ENCODE results near the gene HPS4.
"Not testable (repeated sequence)": the region's sequence is repeated elsewhere in the genome, so short reads cannot be mapped to it uniquely, and the experiment has no call there.

HPS4 gene

GRCh38 chr22:26483439-26484359 is at the start of gene HPS4, which contains the start of gene SRRD:
HPS4 (minus strand) TSS chr22:26483783; CDS start chr22:26481762, 2,021 bp downstream.
SRRD (plus strand) TSS chr22:26483877; CDS start chr22:26483891, 14 bp downstream.
- peak; percentile 79 for DNase-seq

- no peak for DNase-seq
These were observed 45.8 kb upstream of the HPS4 start for GRCh38 chr22:26529345-26529744.

- DNase-seq: not testable (repeated sequence)
These were observed 44.9 kb upstream of the HPS4 start for GRCh38 chr22:26528518-26528917.

- DNase-seq: no peak
These were observed 44.2 kb upstream of the HPS4 start for GRCh38 chr22:26527574-26528465.

GRCh38 chr22:26527167-26527566 is 43.6 kb upstream of the HPS4 start:
- DNase-seq: no peak

- no peak for DNase-seq
These were observed 42.5 kb upstream of the HPS4 start for GRCh38 chr22:26525946-26526564.

- no peak for DNase-seq
These were observed 41.3 kb upstream of the HPS4 start for GRCh38 chr22:26524870-26525269.

- DNase-seq: no peak
These were observed 39.0 kb upstream of the HPS4 start for GRCh38 chr22:26522592-26522991.

- no peak for DNase-seq
These were observed 38.4 kb upstream of the HPS4 start for GRCh38 chr22:26522012-26522411.

GRCh38 chr22:26517429-26517828 is 33.8 kb upstream of the HPS4 start:
- no peak for DNase-seq

GRCh38 chr22:26516503-26516902 is 32.9 kb upstream of the HPS4 start:
- no peak for DNase-seq

GRCh38 chr22:26515931-26516330 is 32.3 kb upstream of the HPS4 start:
- DNase-seq: no peak

GRCh38 chr22:26514419-26515161 is 31.0 kb upstream of the HPS4 start:
- no peak for DNase-seq

- no peak for DNase-seq
These were observed 30.3 kb upstream of the HPS4 start for GRCh38 chr22:26513838-26514237.

GRCh38 chr22:26512149-26512793 is 28.7 kb upstream of the HPS4 start, which contains the start of gene TFIP11:
TFIP11 (minus strand) TSS chr22:26512473; CDS start chr22:26510272, 2,201 bp downstream.
- DNase-seq: peak; percentile 65

- no peak for DNase-seq
These were observed 24.6 kb upstream of the HPS4 start for GRCh38 chr22:26508148-26508547.

GRCh38 chr22:26503758-26504157 is 20.2 kb upstream of the HPS4 start:
- DNase-seq: no peak

- peak; percentile 17 for DNase-seq
These were observed 19.3 kb upstream of the HPS4 start for GRCh38 chr22:26502688-26503561.

- DNase-seq: no peak
These were observed 18.4 kb upstream of the HPS4 start for GRCh38 chr22:26501996-26502395.

- DNase-seq: no peak
These were observed 15.7 kb upstream of the HPS4 start for GRCh38 chr22:26499188-26499703.

Data from NCI-H2227 treated with DMSO at 0.1 percent for 48 hours (cell line).